ENCODE measurements around the gene DNM1.

DNM1 gene

DNA sequence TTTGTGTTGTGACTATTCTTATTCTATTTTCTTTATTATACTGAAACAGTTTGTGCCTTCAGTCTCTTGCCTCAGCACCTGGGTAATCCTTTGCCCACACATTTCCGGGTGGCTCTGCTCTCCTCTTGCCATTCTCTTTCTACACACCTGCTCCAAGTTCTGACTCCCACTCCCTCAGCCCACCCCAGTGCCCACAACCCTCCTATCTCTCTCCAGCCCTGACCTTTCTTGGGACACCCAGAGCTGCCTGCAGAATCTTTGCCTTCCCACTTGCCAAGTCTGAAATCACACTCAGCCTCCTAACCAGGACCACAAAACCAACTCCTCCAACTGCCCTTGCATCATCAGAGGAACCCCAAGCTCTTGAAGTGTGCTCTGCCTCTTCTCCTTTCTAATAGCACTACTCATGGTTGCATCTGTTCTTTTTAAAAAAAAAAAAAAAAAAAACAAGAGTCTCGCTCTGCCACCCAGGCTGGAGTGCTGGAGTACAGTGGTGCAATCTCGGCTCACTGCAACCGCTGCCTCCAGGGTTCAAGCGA, 77.0 kb downstream of the DNM1 start:
- no peak for DNase-seq

- DNase-seq = no peak
These were observed 79.3 kb downstream of the DNM1 start for GRCh38 chr9:128282500-128282899.

DNA sequence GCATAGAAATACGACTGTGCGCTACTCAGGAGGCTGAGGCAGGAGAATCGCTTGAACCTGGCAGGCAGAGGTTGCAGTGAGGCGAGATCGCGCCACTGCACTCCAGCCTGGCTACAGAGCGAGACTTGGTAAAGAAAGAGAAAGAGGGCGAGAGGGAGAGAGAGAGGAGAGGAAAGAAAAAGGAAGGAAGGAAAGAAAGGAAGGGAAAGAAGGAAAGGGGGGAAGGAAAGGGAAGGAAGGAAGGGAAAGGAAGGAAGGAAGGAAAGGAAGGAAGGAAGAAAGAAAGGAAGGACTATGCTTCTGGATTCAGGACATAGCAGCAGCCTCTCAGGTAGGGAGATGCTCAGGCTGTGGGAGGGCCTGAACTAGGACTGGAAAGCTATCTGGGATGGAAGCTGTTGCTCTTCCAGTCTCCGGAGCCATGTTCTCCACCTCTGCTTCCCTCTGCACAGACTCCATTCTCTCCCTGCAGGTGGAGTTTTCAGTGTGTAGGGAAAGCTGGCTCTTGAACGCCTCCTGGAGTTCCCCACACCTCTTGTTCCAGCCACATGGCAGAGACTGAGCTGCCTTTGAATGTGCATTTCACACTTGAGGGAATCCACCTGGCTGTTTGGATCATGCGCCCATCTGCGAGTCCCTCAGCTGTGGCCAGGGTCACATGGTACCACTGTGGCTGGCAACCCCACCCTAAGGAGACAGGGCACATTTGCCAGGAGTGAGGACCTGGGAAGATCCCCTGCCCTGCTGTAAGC, 82.0 kb downstream of the DNM1 start:
- peak; percentile 13 for DNase-seq

- peak; percentile 7 for DNase-seq
These were observed 83.3 kb downstream of the DNM1 start for GRCh38 chr9:128286440-128286839.

- DNase-seq = no peak
These were observed 85.3 kb downstream of the DNM1 start for GRCh38 chr9:128288273-128289004.

DNA sequence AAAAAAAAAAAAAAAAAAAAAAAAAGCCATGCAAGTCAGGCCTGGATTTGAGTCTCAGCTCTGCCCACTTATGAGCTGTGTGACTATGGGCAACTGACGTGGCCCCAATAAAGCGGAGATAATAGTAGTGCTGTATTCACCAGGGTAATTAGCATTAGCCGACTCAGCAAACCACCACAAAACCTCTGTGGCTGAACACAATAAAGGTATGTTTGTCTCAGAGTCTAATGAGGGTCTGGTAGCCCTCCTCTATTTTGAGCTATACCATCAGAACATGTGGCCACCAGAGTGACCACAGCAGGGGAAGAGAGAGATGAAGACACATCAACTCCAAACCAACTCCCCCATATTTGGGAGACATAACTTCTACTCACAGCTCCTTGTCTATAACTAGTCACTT, 88.8 kb downstream of the DNM1 start:
- DNase-seq = no peak

- no peak for DNase-seq
These were observed 89.9 kb downstream of the DNM1 start for GRCh38 chr9:128293091-128293490.

DNA sequence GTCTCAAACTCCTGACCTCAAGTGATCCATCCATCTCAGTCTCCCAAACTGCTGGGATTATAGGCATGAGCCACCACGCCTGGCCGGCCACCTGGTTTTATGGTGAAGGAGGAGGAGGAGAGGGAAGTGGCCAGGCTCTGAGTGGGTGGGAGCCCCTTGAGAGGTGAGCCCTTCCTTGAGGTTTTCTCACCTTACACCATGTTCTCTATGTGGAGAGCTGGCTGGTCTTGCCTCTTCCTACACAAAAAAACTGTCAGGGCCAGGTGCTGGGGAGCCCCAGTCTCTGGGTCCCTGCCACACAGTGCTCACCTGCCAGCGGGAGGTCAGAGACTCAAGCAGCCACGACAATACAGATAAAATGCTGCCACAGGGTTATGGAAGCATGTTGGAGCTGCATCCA, 91.0 kb downstream of the DNM1 start:
- DNase-seq = no peak

GRCh38 chr9:128296340-128297220, 93.4 kb downstream of the DNM1 start:
- DNase-seq = no peak

DNA sequence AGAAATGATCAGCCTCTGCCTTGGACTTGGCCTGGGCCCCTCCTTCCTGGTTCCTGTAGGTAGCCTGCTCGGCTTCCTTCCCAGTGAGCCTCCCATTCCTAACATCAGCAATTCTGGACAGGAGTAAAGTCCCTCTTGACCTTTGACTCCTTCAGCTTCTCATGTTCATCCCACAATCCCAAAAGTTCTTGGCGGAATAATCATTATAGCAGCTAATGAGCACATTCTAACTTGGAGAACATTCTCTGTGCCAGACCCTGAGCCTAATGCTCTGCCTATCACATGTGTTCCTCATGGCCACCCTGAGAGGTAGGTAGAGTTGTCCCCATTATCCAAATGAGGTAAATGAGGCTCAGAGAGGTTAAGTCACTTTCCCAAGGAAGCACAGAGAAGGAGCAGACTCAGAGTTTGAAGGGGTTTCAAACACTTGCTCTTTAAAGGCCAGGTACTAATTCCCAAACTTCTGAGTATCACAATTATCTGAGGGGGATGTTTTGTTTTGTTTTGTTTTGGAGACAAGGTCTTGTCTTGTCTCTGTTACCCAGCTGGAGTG, 94.1 kb downstream of the DNM1 start:
- no peak for DNase-seq

DNA sequence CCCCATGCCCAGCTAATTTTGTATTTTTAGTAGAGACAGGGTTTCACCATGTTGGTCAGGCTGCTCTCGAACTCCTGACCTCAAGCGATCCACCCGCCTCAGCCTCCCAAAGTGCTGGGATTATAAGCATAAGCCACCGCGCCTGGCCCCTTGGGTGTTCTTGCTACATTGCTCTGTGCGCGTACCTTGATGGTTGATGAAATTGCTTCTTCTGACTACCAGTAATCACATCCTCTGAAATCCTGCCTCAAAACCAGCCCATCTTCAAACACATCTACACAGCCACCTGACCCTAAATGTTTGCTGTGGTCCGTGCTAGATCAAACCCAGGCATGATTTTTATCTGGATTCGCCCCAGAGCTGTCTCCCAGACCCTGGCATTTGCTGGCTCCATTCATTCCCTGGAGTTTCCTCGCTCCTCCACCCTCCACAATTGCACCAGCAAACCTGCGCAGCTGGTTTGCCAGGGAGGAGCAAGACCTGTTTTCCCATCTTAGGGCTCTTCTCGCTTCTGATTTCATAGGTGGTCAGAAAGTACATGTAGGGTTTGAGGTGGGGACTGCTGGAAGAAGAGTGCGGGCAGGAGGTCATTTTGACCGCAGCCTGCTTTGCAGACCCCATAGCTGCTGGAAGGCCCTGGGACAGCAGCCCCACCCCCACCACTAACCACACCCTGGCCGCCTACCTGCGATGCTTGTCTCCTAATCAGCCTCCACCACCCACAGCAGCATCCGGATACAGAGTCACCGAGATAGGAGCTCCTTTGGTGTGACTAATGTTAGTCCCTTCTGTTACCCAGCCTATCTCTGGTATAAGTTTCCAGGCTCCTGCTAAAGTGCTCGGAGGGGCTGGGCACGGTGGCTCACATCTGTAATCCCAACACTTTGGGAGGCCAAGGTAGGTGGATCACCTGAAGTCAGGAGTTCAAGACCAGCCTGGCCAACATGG, 95.6 kb downstream of the DNM1 start:
- DNase-seq = no peak

- DNase-seq = no peak
These were observed 101.2 kb downstream of the DNM1 start for GRCh38 chr9:128304136-128304970.
